ENCODE results near the gene SBSN. TPM values are rescaled to one million over a fixed set of nuclear protein-coding genes. Genes with fewer than 3 reads are reported as not detected.
A peak's percentile ranks its signal among the peaks of the same experiment; 100 is the strongest.

SBSN gene
- polyA plus RNA-seq, 2 of the 4 experiments (the other 2 are of a cell fraction) = 0.28 to 1.1 TPM

DNA sequence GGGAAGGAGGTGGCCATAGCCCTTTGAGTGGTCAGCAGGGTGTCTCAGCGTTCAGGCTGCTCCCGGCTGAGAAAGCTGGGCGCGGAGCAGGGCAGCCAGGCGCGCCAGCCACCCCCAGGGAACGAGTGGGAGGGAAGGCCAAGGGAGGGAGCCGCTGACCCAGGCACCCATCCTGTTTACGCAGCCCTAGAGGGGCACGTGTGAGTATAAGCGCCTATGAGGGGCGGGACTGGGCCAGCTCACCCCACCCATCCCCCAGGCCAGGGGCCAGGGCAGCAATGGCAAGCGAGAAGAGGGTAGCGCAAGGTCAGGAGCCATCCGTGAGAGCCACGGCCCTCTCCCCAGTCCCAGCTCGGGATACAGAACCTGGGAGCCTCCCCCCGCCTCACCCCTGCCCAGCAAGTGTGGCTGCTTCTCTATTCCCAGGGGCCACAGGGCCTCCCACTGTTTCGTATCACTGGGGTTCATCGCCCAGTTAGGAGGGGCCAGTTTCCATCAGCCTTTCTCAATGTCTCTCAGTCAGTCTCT lies 13.8 kb downstream of the SBSN start:
- no peak for TF ChIP-seq RAD21 (conservative IDR thresholded peaks at IDR 0.05 in 1 of 2, IDR thresholded peaks at IDR 0.05 in 1 of 2)
- TF ChIP-seq POLR2AphosphoS2 (conservative IDR thresholded peaks at IDR 0.05; ENCODE audit: low read length) = no peak
- TF ChIP-seq ZFP36 (IDR thresholded peaks at IDR 0.05; ENCODE audit: borderline replicate concordance, partially characterized antibody) = no peak
- TF ChIP-seq MAZ (IDR thresholded peaks at IDR 0.05; ENCODE audit: borderline replicate concordance, low read depth, low read length) = no peak
- TF ChIP-seq NR3C1 (IDR thresholded peaks at IDR 0.05) = no peak
- no peak for TF ChIP-seq HOXA7 (CRISPR knock-in tag; IDR thresholded peaks at IDR 0.05)
- no peak for TF ChIP-seq CEBPB (IDR thresholded peaks at IDR 0.05)
- no peak for TF ChIP-seq BHLHE40 (IDR thresholded peaks at IDR 0.05; ENCODE audit: low read depth, low read length)
- TF ChIP-seq HDAC2 (IDR thresholded peaks at IDR 0.05) = no peak
- no peak for TF ChIP-seq ZC3H11A (IDR thresholded peaks at IDR 0.05)
- no peak for TF ChIP-seq SMC3 (IDR thresholded peaks at IDR 0.05)
- TF ChIP-seq, protein P1, sequence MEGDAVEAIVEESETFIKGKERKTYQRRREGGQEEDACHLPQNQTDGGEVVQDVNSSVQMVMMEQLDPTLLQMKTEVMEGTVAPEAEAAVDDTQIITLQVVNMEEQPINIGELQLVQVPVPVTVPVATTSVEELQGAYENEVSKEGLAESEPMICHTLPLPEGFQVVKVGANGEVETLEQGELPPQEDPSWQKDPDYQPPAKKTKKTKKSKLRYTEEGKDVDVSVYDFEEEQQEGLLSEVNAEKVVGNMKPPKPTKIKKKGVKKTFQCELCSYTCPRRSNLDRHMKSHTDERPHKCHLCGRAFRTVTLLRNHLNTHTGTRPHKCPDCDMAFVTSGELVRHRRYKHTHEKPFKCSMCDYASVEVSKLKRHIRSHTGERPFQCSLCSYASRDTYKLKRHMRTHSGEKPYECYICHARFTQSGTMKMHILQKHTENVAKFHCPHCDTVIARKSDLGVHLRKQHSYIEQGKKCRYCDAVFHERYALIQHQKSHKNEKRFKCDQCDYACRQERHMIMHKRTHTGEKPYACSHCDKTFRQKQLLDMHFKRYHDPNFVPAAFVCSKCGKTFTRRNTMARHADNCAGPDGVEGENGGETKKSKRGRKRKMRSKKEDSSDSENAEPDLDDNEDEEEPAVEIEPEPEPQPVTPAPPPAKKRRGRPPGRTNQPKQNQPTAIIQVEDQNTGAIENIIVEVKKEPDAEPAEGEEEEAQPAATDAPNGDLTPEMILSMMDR (IDR thresholded peaks at IDR 0.05) = no peak
- no peak for TF ChIP-seq MAFK (IDR thresholded peaks at IDR 0.05; ENCODE audit: partially characterized antibody)
- TF ChIP-seq FOSL2 (IDR thresholded peaks at IDR 0.05) = no peak
- no peak for TF ChIP-seq FOSL2 (CRISPR knock-in tag; IDR thresholded peaks at IDR 0.05)
- TF ChIP-seq CHD4 (IDR thresholded peaks at IDR 0.05; ENCODE audit: borderline replicate concordance) = no peak
- TF ChIP-seq GATA3 (IDR thresholded peaks at IDR 0.05; ENCODE audit: borderline replicate concordance) = no peak
- TF ChIP-seq, protein P2, sequence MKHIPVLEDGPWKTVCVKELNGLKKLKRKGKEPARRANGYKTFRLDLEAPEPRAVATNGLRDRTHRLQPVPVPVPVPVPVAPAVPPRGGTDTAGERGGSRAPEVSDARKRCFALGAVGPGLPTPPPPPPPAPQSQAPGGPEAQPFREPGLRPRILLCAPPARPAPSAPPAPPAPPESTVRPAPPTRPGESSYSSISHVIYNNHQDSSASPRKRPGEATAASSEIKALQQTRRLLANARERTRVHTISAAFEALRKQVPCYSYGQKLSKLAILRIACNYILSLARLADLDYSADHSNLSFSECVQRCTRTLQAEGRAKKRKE (CRISPR knock-in tag; IDR thresholded peaks at IDR 0.05; ENCODE audit: low read depth) = no peak
- Histone ChIP-seq H3K9me3 (no peaks in the 10 kb centered on the region), H3K4me3 (no peak overlapping the region), H3K27ac (peak overlapping the region in 1 of 2 experiments; percentile 12; a peak in 1 of 6 replicates), H3K4me2 (peak overlapping the region; percentile 9; the same call in 2 of the 3 replicates), H3K4me1 (peaks cover 24% of the 10 kb centered on the region)
- ChIA-PET CTCF (interaction anchor here (1.1 to 6.2 kb wide), 9 partner anchors 9 to 201 kb away, joined by 3 to 50 read pairs (median 4); no protein-coding TSS in a partner anchor), POLR2A (no interaction called here)
- FAIRE-seq (no peak), ATAC-seq (no peak), DNase-seq (ENCODE audit: low read depth in 1 of 2, low spot score in 1 of 2) (no peak)
- WGBS (ENCODE audit: missing lambda C conversion rate) = 54% methylated on average over 20 of the region's 20 CpGs

DNA sequence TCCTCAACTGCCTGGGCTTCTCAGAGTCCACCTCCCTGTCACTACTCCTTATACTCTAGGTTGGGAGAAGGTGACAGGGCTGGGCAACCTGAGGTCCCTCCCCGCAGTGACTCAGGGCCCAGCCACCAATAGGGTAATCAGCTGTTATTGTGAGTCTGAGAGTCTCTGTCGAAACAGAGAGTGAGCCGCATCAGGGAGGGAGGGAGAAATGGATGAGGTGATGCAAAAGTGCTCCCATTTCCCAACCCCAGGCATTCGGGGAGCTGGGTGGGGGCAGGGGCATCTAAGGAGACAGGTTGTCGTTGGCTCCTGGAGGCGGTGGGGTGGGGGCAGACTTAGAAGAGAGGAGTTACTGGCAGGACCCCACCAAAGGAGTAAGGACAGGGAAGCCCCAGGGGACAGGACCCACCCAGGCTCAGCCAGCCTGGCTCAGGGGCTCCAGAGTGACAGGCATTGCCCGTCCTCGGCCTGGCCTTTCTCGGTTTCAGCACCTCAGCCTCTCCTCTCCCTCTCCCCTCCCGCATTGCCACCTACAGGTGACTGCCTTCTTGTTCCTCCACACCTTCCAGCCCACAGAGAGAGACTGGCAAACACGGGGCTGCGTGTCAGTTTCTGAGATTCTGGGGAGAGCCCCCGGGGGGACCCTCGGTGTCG lies 14.4 kb downstream of the SBSN start, which contains the start of gene DMKN:
DMKN (minus strand) TSS at position 22 of the 654 bp plus-strand sequence. CDS start 174 bp downstream, outside the sequence.
- H3K27ac ChIP-seq = peak within 1 kb of the TSS in 1 of 2 experiments; percentile 12; a peak in 1 of 6 replicates
- TF ChIP-seq, protein P3, sequence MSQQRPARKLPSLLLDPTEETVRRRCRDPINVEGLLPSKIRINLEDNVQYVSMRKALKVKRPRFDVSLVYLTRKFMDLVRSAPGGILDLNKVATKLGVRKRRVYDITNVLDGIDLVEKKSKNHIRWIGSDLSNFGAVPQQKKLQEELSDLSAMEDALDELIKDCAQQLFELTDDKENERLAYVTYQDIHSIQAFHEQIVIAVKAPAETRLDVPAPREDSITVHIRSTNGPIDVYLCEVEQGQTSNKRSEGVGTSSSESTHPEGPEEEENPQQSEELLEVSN (IDR thresholded peaks at IDR 0.05; ENCODE audit: borderline replicate concordance, low read depth) = no peak
- no peak for TF ChIP-seq KDM1A (IDR thresholded peaks at IDR 0.05; ENCODE audit: low read depth)
- TF ChIP-seq, protein P4, sequence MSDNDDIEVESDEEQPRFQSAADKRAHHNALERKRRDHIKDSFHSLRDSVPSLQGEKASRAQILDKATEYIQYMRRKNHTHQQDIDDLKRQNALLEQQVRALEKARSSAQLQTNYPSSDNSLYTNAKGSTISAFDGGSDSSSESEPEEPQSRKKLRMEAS (IDR thresholded peaks at IDR 0.05) = no peak
- TF ChIP-seq, protein P5, sequence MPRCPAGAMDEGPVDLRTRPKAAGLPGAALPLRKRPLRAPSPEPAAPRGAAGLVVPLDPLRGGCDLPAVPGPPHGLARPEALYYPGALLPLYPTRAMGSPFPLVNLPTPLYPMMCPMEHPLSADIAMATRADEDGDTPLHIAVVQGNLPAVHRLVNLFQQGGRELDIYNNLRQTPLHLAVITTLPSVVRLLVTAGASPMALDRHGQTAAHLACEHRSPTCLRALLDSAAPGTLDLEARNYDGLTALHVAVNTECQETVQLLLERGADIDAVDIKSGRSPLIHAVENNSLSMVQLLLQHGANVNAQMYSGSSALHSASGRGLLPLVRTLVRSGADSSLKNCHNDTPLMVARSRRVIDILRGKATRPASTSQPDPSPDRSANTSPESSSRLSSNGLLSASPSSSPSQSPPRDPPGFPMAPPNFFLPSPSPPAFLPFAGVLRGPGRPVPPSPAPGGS (IDR thresholded peaks at IDR 0.05) = no peak
- CTCF ChIA-PET = interaction anchor here (0.9 to 6.2 kb wide), 8 partner anchors 8 to 202 kb away, joined by 3 to 50 read pairs (median 5); no protein-coding TSS in a partner anchor

More for the DNA sequence above, 14.4 kb downstream of the SBSN start, which contains the start of gene DMKN:
- POLR2A ChIA-PET = interaction anchor here (0.6 kb wide), 1 partner anchor 27 kb away, joined by 4 read pairs; no protein-coding TSS in a partner anchor
- H3K9me3 ChIP-seq = no peaks in the 10 kb centered on the region
- no peak for DNase-seq (ENCODE audit: low read depth in 1 of 2, low spot score in 1 of 2)
- peak; percentile 3 to 9; a peak in 1 of 6 replicates for ATAC-seq
- FAIRE-seq = no peak
- peak within 1 kb of the TSS; percentile 9; the same call in 2 of the 3 replicates for H3K4me2 ChIP-seq
- peaks cover 25% of the 10 kb centered on the region for H3K4me1 ChIP-seq
- no peak within 1 kb of the TSS for H3K4me3 ChIP-seq
- 41% methylated on average over 15 of the region's 15 CpGs for WGBS (ENCODE audit: missing lambda C conversion rate)

Measured in A549 (cell line).